Measurements from ENCODE around the gene ARHGAP32.

DNA sequence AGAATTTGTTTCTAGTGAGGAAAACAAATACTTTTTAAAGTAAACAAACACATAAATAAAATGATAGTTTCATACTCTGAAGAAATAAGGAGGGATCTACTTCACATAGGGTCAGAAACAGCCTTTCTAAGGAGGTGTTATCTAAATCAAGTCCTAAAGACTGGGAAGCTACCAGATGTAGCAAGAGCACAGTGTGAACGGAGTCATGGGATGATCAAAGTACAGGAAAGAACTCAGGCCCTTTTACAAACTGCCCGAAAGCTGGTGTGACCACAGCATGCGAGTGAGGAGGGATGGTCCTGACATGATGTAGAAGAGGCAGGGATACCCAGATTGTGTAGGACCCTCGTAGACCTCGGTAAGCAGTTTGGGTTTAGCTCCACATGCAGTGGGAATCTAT lies 102.8 kb downstream of the ARHGAP32 start:
- TF ChIP-seq, protein P1, sequence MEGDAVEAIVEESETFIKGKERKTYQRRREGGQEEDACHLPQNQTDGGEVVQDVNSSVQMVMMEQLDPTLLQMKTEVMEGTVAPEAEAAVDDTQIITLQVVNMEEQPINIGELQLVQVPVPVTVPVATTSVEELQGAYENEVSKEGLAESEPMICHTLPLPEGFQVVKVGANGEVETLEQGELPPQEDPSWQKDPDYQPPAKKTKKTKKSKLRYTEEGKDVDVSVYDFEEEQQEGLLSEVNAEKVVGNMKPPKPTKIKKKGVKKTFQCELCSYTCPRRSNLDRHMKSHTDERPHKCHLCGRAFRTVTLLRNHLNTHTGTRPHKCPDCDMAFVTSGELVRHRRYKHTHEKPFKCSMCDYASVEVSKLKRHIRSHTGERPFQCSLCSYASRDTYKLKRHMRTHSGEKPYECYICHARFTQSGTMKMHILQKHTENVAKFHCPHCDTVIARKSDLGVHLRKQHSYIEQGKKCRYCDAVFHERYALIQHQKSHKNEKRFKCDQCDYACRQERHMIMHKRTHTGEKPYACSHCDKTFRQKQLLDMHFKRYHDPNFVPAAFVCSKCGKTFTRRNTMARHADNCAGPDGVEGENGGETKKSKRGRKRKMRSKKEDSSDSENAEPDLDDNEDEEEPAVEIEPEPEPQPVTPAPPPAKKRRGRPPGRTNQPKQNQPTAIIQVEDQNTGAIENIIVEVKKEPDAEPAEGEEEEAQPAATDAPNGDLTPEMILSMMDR (IDR thresholded peaks at IDR 0.05): no peak
- TF ChIP-seq POLR2A (IDR thresholded peaks at IDR 0.05): no peak
